ENCODE measurements around the gene CTIF.
A peak's percentile ranks its signal among the peaks of the same experiment; 100 is the strongest.
"Not testable (repeated sequence)": the region's sequence is repeated elsewhere in the genome, so short reads cannot be mapped to it uniquely, and the experiment has no call there.

The CTIF gene

DNA sequence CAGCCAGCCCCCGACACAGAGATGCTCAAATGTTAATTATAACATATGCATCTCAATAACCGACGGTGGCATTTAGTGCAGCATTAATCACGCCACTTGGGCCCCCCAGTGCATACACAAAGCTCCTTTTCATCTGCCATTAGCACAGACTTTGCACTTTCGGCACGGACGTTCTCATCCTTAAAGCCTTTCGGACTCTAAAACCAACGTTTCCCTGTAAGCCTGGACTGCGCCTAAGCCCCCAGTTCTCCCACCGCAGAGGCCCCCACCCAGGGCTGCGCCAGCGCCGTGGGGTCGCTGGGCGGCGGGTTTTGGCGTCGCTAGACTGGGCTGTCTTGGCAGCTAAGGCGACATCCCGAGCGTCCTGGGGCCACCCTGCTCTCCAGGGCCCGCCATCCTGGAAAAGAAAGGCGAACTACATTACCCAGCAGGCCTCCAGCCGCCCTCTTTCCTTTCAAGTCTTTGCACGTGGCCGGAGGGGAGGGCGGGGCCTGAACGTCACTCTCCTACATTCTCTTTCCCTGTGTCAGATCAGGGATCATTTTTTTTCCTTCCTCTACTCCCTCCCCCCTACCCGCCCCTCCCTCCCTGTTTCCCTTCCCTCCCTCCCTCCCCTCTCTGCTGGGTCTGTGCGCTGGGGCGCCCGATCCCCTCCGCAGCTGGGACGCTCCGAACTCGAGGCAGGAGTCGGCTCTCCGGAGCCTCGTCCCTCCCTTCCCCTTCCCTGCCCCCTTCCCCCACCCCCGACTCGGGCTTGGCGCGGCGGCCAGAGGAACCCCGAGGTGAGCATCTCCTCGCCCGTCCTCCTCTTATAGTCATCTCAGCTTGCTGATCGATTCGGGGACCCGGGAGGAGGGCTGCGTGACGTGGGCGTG is at the start of gene CTIF:
Gene CTIF, plus strand, starts transcription at position 501 of the 875 bp plus-strand sequence. CDS start 80,535 bp downstream, outside the sequence.
- DNase-seq (ENCODE audit: low read depth in 2 of 2, low spot score in 1 of 2), result peak; percentile 20 to 43

DNA sequence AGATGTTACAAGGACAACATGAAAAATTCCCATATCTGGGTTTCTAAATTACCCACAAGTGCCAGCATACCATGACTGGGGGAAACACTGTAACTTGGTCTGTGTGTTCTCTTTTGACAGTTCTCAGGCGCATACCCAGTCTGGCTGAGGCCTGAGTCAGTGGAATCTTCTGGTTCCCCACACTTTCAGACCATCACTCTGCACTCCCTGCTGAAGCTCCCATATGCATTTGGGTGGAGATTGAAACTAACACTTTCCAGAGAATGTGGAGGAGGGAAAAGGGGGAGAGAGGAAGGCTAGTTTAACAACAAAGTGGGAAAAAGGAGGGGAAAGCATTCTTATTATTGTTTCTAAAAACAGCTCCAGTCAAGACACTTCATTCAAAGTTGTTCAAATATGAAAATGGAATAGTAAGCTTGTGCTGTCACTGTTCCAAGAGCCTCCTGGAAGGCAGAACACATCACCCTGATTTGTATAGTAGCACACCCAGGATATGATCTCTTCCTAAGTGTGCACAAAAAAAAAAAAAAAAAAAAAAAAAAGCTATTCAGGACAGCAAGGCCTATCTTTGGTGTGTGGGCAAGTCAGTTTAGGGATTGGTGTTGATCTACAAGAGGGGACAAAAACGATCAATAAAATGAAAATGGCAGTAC is 48.1 kb upstream of the CTIF start:
- no peak for DNase-seq (ENCODE audit: low read depth in 2 of 2, low spot score in 1 of 2)

DNA sequence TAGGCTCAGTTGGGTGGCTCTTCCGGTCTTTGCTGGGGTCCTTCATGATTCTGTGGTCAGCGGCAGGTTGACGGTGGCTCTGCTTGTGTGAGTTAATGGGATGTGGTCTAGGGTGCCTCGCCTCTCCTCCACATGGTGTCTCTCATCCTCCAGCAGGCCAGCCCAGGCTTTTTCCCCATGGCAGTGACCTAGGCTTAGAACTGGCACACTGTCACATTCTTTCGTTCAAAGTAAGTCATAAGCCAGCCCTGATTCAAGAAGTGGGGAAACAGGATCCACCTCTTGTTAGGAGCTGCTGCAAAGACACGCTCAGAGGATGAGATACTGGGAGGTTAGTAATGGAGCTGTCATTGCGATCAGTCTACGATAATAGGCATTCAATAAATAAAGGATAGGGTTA is 46.0 kb upstream of the CTIF start:
- DNase-seq (ENCODE audit: low read depth in 2 of 2, low spot score in 1 of 2), result no peak

DNA sequence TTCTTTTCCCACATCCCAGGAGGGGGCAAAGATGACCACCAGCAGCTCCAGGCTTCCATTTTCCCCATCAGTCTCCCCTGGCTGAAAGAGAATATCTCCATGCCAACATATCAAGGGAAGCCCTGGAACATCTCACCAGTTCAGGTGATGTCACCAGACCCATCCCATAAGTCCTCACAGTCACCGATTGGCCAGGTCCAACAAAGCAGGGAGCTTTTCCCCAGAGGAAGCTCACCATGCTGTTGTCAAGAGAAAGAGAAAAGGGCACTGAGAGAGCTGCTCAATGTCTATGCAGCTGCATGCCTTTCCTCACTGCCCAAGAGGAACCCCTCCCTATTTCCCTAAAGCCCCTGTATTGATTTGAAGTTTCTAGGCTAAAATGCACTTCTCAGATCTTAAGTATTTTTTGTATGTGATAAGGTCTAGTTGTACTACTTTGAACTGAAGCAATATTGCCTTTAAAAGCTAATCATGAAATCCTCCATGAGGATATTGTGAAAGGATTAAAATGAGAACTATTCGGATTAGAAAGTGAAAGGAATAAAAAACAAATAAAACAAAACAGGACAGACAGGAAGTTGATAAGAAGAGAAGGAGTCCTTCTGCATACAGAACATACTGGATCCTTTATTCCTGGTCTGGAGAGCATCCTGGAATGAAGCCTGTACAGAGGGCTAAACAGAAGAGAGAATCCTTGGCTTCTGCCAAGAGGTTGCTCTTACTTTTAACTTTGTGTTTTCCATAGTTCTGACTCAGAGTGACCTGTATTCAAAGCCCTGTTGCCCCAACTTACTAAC is 45.2 kb upstream of the CTIF start:
- DNase-seq (ENCODE audit: low read depth in 2 of 2, low spot score in 1 of 2), result no peak

DNA sequence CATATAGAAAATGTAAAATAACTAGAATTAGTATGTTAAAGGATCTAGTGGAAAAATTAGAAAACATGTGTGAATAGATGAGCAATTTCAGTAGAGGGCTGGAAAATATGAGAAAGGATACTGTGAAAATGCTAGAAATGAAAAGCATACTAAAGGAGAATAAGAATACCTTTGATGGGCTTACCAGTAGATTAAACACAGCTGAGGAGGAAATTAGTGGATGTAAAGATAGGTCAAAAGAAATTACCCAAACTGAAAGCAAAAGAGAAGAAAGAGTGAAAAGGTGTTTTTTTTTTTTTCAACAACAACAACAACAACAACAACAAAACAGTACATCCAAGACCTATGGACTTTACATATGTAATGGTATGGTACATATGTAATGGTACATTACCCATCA is 41.0 kb upstream of the CTIF start:
- no peak for DNase-seq (ENCODE audit: low read depth in 2 of 2, low spot score in 1 of 2)

DNA sequence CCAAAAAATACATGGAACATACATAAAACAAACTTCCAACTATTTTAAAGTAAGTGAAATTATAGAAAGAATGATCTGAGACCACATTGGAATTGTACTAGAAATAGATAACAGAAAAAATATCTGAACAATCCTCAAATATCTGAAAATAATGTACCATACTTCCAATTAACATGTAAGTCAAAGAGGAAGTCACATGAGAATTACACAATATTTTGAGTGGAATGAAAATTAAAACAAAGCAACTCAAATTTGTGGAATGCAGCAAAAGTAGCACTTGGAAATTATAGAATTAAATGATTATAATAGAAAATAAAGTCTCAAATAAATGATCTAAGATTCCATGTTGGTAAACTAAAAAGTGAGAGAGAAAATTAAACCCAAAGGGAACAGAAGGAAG is 38.3 kb upstream of the CTIF start:
- DNase-seq (ENCODE audit: low read depth in 2 of 2, low spot score in 1 of 2), result no peak

DNA sequence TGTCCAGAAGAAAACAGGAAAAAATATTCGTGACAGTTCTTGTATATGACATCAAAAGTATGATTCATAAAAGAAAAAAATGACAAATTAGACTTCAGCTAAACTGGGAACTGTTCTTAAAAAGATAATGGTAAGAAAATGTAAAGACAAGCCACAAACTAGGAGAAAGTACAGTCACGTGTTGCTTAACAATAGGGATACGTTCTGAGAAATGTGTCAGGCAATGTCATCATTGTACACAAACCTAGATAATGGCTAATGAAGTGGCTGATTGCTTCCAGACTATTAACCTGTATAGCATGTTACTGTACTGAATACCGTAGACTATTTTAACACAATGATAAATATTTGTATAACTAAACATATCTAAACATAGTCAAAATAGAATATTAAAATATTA is 35.9 kb upstream of the CTIF start:
- no peak for DNase-seq (ENCODE audit: low read depth in 2 of 2, low spot score in 1 of 2)

DNA sequence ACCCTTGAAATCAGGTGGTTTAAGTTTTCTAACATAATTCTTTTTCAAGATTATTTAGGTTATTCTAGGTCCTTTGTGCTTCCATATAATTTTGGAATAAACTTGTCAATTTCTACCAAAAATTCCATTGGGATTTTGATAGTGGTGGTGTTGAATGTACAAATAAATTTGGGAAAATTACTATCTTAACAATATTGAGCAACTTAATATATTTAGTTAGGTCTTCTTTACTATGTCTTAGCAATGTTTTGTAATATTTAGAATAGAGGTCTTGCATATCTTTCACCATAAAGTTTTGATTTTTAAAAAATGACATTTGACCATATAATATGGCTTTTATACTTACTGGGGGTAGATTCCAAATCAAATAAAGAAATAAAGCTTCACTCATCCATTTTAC is 34.0 kb upstream of the CTIF start:
- DNase-seq (ENCODE audit: low read depth in 2 of 2, low spot score in 1 of 2), result no peak

DNA sequence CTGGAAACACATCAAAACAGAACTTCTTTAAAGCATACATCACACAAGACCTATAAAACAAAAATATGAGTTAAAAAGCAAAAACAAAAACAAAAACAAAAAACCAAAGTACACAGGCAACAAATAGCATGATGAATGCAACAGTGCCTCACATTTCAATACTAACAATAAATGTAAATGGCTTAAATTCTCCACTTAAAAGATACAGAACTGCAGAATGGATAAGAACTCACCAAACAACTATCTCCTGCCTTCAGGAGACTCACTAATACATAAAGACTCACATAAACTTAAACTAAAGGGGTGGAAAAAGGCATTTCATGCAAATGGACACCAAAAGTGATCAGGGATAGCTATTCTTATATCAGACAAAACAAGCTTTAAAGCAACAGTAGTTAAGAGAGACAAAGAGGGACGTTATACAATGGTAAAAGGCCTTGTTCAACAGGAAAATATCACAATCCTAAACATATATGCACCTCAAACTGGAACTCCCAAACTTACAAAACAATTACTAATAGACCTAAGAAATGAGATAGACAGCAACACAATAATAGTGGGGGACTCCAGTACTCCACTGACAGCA is 31.8 kb upstream of the CTIF start:
- not testable (repeated sequence) for DNase-seq (ENCODE audit: low read depth in 2 of 2, low spot score in 1 of 2)

DNA sequence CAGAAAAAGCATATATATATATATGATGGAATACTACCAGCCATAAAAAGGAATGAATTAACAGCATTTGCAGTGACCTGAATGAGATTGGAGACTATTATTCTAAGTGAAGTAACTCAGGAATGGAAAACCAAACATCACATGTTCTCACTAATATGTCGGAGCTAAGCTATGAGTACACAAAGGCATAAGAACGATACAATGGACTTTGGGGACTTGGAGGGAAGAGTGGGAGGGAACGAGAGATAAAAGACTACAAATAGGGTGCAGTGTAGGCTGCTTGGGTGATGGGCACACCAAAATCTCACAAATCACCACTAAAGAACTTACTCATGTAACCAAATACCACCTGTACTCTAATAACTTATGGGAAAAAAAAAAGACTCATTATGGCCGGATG is 26.3 kb upstream of the CTIF start:
- not testable (repeated sequence) for DNase-seq (ENCODE audit: low read depth in 2 of 2, low spot score in 1 of 2)

DNA sequence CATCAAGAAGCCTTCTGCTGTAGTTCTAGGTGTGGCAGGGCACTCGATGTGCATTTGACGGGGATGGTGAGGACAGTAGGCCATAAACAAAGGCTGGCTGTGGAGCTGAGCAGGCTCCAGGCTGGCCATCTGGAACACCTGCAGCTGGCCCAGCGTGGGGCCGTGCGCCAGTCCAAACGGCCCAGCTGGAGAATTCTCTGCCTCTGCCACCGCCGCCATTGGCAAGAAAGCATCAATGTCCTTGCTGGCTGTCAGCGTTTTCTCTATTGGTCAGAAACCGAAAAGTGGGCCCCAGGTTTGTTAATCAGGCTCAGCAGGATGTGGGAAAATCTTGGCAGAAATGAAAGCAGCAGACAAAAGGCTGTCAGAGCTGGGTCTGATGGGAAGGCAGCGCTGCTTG is 24.0 kb upstream of the CTIF start:
- DNase-seq (ENCODE audit: low read depth in 2 of 2, low spot score in 1 of 2), result no peak

DNA sequence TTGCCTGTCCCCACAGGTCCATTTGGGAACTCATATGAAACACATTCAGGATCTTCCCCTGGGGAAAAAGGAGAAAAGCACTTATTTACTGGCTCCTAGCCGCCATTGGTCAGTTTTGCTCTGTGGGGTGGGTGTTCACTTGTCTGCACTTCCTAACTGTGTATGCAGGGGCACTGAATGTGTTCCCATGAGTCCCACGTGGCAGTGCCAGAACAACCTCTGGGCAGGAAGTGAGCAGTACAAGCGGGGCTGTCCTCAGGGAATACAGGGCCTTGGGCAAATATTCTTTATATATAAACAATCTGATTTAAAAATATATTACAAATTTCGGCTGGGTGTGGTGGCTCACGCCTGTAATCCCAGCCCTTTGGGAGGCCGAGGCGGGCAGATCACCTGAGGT is 21.8 kb upstream of the CTIF start:
- DNase-seq (ENCODE audit: low read depth in 2 of 2, low spot score in 1 of 2), result no peak

DNA sequence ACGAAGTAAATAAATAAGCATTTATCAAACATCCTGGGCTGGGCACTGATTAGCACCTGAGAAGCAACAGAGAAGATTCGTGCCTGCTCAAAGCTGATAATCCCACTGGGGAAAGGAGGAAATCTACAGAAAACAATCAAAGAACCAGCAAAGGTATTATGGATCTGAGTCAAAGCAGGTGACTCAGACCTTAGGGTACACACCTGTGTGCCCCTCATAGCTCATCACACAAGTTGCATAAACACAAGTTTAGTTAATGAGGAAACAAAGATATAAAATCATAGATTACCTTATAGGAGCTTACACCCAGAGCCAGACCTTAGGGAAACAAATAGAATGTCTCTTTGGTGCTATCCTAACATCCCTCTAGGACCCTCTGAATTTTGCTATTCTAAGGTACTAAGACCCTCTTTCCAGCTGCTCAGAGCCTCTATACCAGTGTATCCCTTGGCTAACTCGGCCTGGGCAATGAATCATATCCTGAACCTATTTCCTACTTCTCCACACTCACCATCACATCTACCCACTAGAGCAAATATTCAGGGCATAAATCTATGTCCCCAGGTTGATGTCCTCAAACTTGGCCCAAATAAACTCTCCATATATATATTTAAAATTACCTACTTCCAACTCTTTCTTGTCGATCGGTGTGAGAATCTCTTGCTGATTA is 19.3 kb upstream of the CTIF start:
- DNase-seq (ENCODE audit: low read depth in 2 of 2, low spot score in 1 of 2), result no peak

DNA sequence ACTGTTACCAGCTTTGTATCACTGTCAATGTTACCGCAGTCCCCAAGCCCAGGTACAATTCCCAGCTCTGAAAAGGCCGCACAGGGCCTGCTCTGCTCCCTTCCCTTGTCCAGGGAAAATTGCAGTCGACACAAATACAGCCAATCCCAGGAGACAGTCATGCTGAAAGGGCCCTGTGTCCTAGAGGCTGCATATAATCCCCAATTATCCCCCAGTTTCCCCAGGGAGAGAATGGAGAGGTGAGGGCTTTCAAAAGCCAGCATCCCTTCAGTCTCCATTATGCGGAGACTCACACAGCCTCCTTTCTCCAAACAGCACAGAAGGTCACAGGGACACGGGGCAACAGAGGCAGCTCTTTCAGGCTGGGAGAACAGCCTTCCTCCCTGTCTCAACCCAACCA is 17.1 kb upstream of the CTIF start:
- DNase-seq (ENCODE audit: low read depth in 2 of 2, low spot score in 1 of 2), result no peak

DNA sequence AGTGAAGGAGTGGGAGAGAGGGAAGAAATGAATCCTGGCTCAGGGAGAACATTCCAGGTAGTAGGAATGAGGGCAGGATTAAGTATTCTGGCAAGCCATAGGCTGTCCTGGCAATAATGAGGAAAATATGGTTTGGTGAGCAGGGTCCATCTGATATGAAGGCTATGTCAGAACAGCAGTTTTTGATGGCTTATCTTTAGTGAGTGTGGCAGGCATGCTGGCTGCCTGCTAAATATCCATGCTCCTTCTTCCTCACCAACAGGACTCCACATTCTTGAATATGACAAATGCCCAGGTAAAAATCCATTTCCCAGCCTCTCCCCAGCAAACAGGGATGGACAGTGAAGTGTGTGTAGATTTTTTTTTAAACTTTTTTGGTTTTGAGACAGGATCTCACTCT is 13.2 kb upstream of the CTIF start:
- DNase-seq (ENCODE audit: low read depth in 2 of 2, low spot score in 1 of 2), result no peak

DNA sequence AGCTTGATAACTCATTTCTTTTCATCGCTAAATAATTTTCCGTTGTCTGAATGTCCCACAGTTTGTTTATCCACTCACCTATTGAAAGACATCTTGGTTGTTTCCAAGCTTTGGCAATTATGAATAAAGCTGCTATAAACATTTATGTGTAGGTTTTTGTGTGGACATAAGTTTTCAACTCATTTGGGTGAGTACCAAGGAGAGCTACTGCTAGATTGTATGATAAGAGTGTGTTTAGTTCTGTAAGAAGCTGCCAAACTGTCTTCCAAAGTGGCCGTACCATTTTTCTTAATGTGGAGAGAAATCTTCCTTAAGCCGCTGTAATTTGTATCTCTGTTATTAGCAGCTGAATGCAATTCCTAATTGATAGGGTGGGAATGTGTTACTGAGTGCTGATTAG is 11.4 kb upstream of the CTIF start:
- DNase-seq (ENCODE audit: low read depth in 2 of 2, low spot score in 1 of 2), result no peak

DNA sequence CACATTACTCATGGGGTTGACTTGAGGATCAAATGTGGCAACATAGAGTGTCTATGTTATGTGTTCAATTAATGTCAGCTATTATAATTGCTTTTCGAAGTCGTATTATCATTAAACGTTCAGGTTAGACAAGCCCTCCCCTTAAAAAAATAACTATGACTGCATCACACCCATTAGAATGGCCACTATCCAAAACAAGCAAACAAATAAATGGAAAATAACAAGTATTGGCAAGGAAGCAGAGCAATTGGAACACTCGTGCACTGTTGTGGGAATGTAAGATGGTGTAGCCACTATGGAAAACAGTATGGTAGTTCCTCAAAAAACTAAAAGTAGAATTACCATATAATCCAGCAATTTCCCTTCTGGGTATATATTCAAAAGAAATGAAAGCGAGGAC is 10.0 kb upstream of the CTIF start:
- DNase-seq (ENCODE audit: low read depth in 2 of 2, low spot score in 1 of 2), result no peak

DNA sequence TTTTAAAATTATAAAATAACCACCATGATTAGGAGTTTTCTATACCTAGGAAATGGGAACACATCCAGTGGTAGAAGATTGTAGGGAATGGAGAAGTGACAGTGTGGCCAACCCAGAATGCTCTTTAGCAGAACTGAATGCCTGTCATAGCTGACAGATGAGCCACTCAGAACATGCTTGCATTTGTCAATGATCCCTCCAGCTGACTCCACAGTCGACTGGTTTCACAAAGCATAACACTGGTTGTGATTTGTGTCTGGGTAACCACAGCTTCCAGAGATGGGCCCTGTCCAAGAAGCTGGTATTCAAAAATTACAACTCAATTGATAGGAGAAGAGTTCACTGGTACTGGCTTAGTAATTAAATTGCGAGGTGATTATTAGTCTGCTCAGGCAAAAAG is 9.0 kb upstream of the CTIF start:
- no peak for DNase-seq (ENCODE audit: low read depth in 2 of 2, low spot score in 1 of 2)

DNA sequence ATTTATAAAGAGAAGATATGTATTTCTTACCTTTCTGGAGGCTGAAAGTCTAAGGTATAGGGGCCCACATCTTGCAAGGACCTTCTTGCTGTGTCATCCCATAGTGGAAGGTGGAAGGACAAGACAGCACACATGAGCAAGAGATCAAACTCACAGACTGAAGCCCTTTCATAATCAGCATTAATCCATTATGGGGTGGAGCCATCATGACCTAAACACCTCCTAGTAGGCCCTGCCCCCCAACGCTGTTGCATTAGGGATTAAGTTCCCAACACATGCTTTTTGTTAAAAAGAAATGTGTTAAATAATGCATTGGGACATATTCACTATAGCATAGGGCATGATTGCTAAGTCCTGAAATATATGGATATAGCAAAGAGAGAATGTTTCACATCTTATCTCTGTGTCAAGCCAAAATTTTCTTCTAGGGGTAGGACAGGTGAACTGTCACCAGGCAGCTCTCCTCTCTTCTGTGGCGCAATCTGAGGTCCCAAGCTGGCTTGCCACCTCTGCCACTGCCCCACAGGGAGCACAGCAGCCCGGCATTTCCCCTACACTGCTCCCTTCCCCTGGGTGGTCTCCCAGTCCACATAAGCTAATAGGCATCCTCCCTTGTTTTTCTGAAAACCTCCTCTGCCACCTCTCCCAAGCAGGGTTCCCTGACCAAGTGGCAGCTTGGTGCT is 8.3 kb upstream of the CTIF start:
- no peak for DNase-seq (ENCODE audit: low read depth in 2 of 2, low spot score in 1 of 2)

DNA sequence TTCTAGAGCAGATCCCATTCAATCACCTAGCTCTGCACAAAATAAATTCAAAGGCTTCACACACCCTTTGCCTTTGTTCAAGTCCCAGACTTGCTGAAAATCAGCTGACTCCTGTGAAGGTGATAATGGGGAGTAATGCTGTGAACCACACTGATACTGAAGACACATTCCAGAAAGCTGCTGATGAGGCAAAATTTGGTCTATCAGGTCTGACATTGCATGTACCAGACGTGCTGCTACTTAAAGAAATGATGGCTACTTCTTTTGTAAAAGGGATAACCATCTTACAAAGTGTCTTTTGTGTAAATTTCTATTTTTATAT is 7.8 kb upstream of the CTIF start:
- no peak for DNase-seq (ENCODE audit: low read depth in 2 of 2, low spot score in 1 of 2)

DNA sequence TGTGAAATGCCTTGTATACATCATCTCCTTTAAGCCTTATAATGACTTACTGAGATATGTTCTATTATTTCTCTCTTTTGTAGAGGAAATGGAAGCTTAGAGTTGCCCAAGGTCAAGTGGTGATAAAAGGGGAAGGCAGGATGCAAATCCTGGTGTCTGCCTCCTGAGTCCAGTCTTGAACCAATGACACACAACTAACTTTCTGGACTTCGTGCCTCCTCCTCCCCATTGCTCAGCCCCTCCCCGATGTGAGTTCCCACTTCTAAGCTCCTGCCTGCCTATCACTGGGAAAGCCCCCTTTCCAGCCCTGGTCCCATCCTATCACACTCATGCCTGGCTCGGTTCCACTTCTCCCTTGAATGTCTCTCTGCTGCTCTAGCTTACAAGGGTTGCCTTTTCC is 6.9 kb upstream of the CTIF start:
- DNase-seq (ENCODE audit: low read depth in 2 of 2, low spot score in 1 of 2), result no peak
